SU-DHL-6 (cell line): ENCODE measurements around the gene HJV.

Experiments
- CTCF ChIP-seq: fragments of 200-600 bp; sonication (generic); IDR thresholded peaks from one replicate; pipeline ENCODE4 v1.5.1; 2017; ENCODE audit warnings: antibody characterized with exemption, mild to moderate bottlenecking, low read length, moderate library complexity; ENCODE audit not compliant: insufficient read depth, poor library complexity, severe bottlenecking
- EZH2phosphoT487 ChIP-seq: fragments of 200-600 bp; sonication (generic), shearing (Covaris generic); conservative IDR thresholded peaks from 2 replicates; pipeline ENCODE4 v1.6.1; 2018; ENCODE audit warnings: mild to moderate bottlenecking, antibody characterized with exemption, low read length, moderate library complexity, mixed read lengths

GRCh38 chr1:145997016-145997717, 24.4 kb downstream of the HJV start:
- no peak for TF ChIP-seq CTCF
- TF ChIP-seq EZH2phosphoT487, result no peak
